GM12891 (cell line): ENCODE data around the gene RIMBP3B.
"Not testable (repeated sequence)": the region's sequence is repeated elsewhere in the genome, so short reads cannot be mapped to it uniquely, and the experiment has no call there.

ENCODE experiments used
- POLR2A ChIP-seq: IDR thresholded peaks from 2 replicates; pipeline ENCODE4 v1.6.1; 2011; ENCODE audit warnings: low read depth, low read length, control low read depth
- POLR2AphosphoS5 ChIP-seq: IDR thresholded peaks from 2 replicates; pipeline ENCODE4 v1.6.1; 2011; ENCODE audit warnings: low read depth, low read length, control low read depth
- POU2F2 ChIP-seq: IDR thresholded peaks from 2 replicates; pipeline ENCODE4 v1.6.1; 2011; ENCODE audit warnings: low read depth, mild to moderate bottlenecking, control low read depth, low read length, moderate library complexity
- SPI1 ChIP-seq: IDR thresholded peaks from 2 replicates; pipeline ENCODE4 v1.6.1; 2011; ENCODE audit warnings: low read depth, low read length, control low read depth
- TAF1 ChIP-seq: IDR thresholded peaks from 2 replicates; pipeline ENCODE4 v1.6.1; 2011; ENCODE audit warnings: low read depth, low read length, control low read depth

DNA sequence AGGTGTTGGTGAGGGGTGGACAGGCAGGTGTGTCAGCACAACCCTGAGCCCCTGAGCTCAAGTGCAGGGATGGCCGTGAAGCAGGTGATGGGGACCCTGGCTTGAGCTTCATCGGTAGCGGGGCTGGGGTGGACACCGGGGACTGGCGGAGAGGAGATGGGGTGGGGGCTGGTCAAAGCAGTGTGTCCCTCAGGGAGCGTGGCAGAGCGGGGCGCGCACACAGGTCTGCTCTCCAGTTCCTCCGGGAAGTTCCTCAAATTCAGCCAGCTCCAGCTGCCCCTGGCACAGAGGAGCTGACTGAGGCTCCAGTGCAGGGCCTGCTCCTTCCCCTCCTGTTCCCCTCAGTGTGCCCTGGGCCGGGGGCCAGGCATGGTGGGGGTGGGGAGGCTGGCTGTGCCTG, 19.7 kb upstream of the RIMBP3B start:
- TF ChIP-seq POLR2AphosphoS5, POLR2A, TAF1, SPI1, POU2F2: not testable (repeated sequence)
